MM.1S (cell line): ENCODE measurements around the gene COL4A3.

Source experiments
- DNase-seq: peaks from one replicate; pipeline ENCODE4 v3.0.0-alpha.2; 2015
- H2AFZ ChIP-seq: fragments of 300-600 bp; sonication (generic); 2 replicates; pipeline ENCODE4 v1.6.0; 2016; ENCODE audit warnings: antibody characterized with exemption, low read length
- H3F3A ChIP-seq: fragments of 300-600 bp; sonication (generic); 2 replicates; pipeline ENCODE4 v1.6.1; 2016; ENCODE audit warnings: mild to moderate bottlenecking, antibody characterized with exemption, low read length, moderate library complexity, mixed read lengths; ENCODE audit not compliant: insufficient read depth
- H3K27ac ChIP-seq: fragments of 300-600 bp; sonication (generic); 2 replicates; pipeline ENCODE4 v1.5.1; 2016; ENCODE audit warnings: mild to moderate bottlenecking, low read length
- H3K27me3 ChIP-seq: fragments of 300-600 bp; sonication (generic); replicated peaks from 2 replicates; pipeline ENCODE4 v1.6.0; 2016; ENCODE audit warnings: low read length; ENCODE audit not compliant: insufficient read depth
- H3K36me3 ChIP-seq: fragments of 300-600 bp; sonication (generic); replicated peaks from 2 replicates; pipeline ENCODE4 v1.6.1; 2016; ENCODE audit warnings: mild to moderate bottlenecking, low read length, mixed read lengths; ENCODE audit not compliant: insufficient read depth
- H3K4me1 ChIP-seq: fragments of 300-600 bp; sonication (generic); 2 replicates; pipeline ENCODE4 v1.6.1; 2016; ENCODE audit warnings: low read length, mixed read lengths
- H3K4me2 ChIP-seq: fragments of 300-600 bp; sonication (generic); 2 replicates; pipeline ENCODE4 v1.6.0; 2016; ENCODE audit warnings: low read depth, low read length
- H3K4me3 ChIP-seq: fragments of 300-600 bp; sonication (generic); 2 replicates; pipeline ENCODE4 v1.5.1; 2016; ENCODE audit warnings: low read length, mixed read lengths
- H3K79me2 ChIP-seq: fragments of 300-600 bp; sonication (generic); 2 replicates; pipeline ENCODE4 v1.6.1; 2016; ENCODE audit warnings: mixed run types, low read length, mixed read lengths
- H3K9ac ChIP-seq: fragments of 300-600 bp; sonication (generic); 2 replicates; pipeline ENCODE4 v1.6.1; 2016; ENCODE audit warnings: low read length, mixed read lengths
- H3K9me2 ChIP-seq: fragments of 300-600 bp; sonication (generic); replicated peaks from 2 replicates; pipeline ENCODE4 v1.6.1; 2016; ENCODE audit warnings: mild to moderate bottlenecking, low read length, mixed read lengths; ENCODE audit not compliant: insufficient read depth
- H3K9me3 ChIP-seq: fragments of 300-600 bp; sonication (generic); replicated peaks from 2 replicates; pipeline ENCODE4 v1.6.1; 2016; ENCODE audit warnings: mild to moderate bottlenecking, low read length, mixed read lengths; ENCODE audit not compliant: insufficient read depth
- H4K20me1 ChIP-seq: fragments of 300-600 bp; sonication (generic); 2 replicates; pipeline ENCODE4 v1.6.1; 2016; ENCODE audit warnings: mild to moderate bottlenecking, low read length, moderate library complexity, mixed read lengths; ENCODE audit not compliant: insufficient read depth
- CTCF ChIP-seq: fragments of 300-600 bp; sonication (generic); IDR thresholded peaks from 2 replicates; pipeline ENCODE4 v1.5.1; 2016; ENCODE audit warnings: antibody characterized with exemption, low read length, mixed read lengths
- EZH2 ChIP-seq: fragments of 300-600 bp; sonication (generic); optimal IDR thresholded peaks from 2 replicates; pipeline ENCODE3; 2017; ENCODE audit warnings: low read depth, mild to moderate bottlenecking, antibody characterized with exemption, low read length, mixed read lengths
- EZH2phosphoT487 ChIP-seq: fragments of 300-600 bp; sonication (generic); IDR thresholded peaks from 2 replicates; pipeline ENCODE4 v1.6.1; 2018; ENCODE audit warnings: antibody characterized with exemption, low read length

COL4A3 gene

GRCh38 chr2:227163998-227164762 is at the start of gene COL4A3, which contains the start of gene COL4A4:
Gene COL4A3, plus strand, starts transcription at chr2:227164624. Its CDS starts 103 bp downstream, at chr2:227164727.
Gene COL4A4, minus strand, starts transcription at chr2:227164205. Its CDS starts 16,722 bp downstream, at chr2:227147483.
- H3K4me1 ChIP-seq, result peaks cover 30% of the 10 kb centered on the region
- peaks cover 23% of the 10 kb centered on the region for H3F3A ChIP-seq
- peak within 1 kb of the TSS; percentile 98 for H3K4me3 ChIP-seq
- no peaks in the 10 kb centered on the region for H3K9me2 ChIP-seq
- TF ChIP-seq CTCF, result no peak
- TF ChIP-seq EZH2phosphoT487, result no peak
- no peak for TF ChIP-seq EZH2
- H3K36me3 ChIP-seq, result no peaks in the 10 kb centered on the region
- H3K27ac ChIP-seq, result peak within 1 kb of the TSS; percentile 95
- no peaks in the 10 kb centered on the region for H4K20me1 ChIP-seq
- H3K9ac ChIP-seq, result peak within 1 kb of the TSS; percentile 92
- no peaks in the 10 kb centered on the region for H3K27me3 ChIP-seq
- H3K9me3 ChIP-seq, result no peaks in the 10 kb centered on the region
- H3K4me2 ChIP-seq, result peak within 1 kb of the TSS; percentile 94
- peaks cover 55% of the 10 kb centered on the region for H3K79me2 ChIP-seq
- DNase-seq, result peak; percentile 81
- H2AFZ ChIP-seq, result peak within 1 kb of the TSS; percentile 95

- Histone ChIP-seq H3K4me1 (no peaks in the 10 kb centered on the region), H3F3A (no peaks in the 10 kb centered on the region), H3K9me3 (no peaks in the 10 kb centered on the region), H3K27ac (no peak overlapping the region), H3K9ac (no peak overlapping the region), H3K4me2 (no peak overlapping the region), H4K20me1 (no peaks in the 10 kb centered on the region), H3K4me3 (no peak overlapping the region), H3K27me3 (no peaks in the 10 kb centered on the region), H3K36me3 (no peaks in the 10 kb centered on the region), H3K79me2 (no peaks in the 10 kb centered on the region), H2AFZ (no peak overlapping the region), H3K9me2 (no peaks in the 10 kb centered on the region)
- no peak for TF ChIP-seq CTCF
- no peak for TF ChIP-seq EZH2
- no peak for TF ChIP-seq EZH2phosphoT487
- DNase-seq, result no peak
These were observed 48.7 kb upstream of the COL4A3 start for GRCh38 chr2:227115761-227116160.

GRCh38 chr2:227117027-227117426 is 47.4 kb upstream of the COL4A3 start:
- Histone ChIP-seq H3K36me3 (no peaks in the 10 kb centered on the region), H3K9me2 (no peaks in the 10 kb centered on the region), H3K4me2 (no peak overlapping the region), H2AFZ (no peak overlapping the region), H3K4me3 (no peak overlapping the region), H3K9ac (no peak overlapping the region), H3K79me2 (no peaks in the 10 kb centered on the region), H3K9me3 (no peaks in the 10 kb centered on the region), H3K27ac (no peak overlapping the region), H3K4me1 (no peaks in the 10 kb centered on the region), H3F3A (no peaks in the 10 kb centered on the region), H4K20me1 (no peaks in the 10 kb centered on the region), H3K27me3 (no peaks in the 10 kb centered on the region)
- no peak for DNase-seq
- TF ChIP-seq EZH2, result no peak
- TF ChIP-seq CTCF, result no peak
- TF ChIP-seq EZH2phosphoT487, result no peak
